HFFc6 (cell line): ENCODE results near the gene MARCHF11. TPM values are rescaled to one million over a fixed set of nuclear protein-coding genes. Genes with fewer than 3 reads are reported as not detected.

ENCODE experiments used
- DNase-seq: peaks from one replicate; pipeline ENCODE4 v3.0.0-alpha.2; 2018
- H3K27ac Mint-ChIP-seq: 2 replicates; pipeline ENCODE4 v1.8.0; 2020; ENCODE audit warnings: mild to moderate bottlenecking, mixed read lengths
- H3K27me3 Mint-ChIP-seq: 2 replicates; pipeline ENCODE4 v1.8.0; 2021; ENCODE audit warnings: mild to moderate bottlenecking, moderate library complexity, mixed read lengths; ENCODE audit not compliant: insufficient read depth
- H3K36me3 Mint-ChIP-seq: 2 replicates; pipeline ENCODE4 v1.8.0; 2021; ENCODE audit warnings: low read depth, mixed read lengths
- H3K4me1 Mint-ChIP-seq: 2 replicates; pipeline ENCODE4 v1.8.0; 2020; ENCODE audit warnings: low read depth, mixed read lengths
- H3K4me3 Mint-ChIP-seq: 2 replicates; pipeline ENCODE4 v1.8.0; 2020; ENCODE audit warnings: mild to moderate bottlenecking, moderate library complexity, mixed read lengths
- H3K9me3 Mint-ChIP-seq: 2 replicates; pipeline ENCODE4 v1.8.0; 2020; ENCODE audit warnings: mild to moderate bottlenecking, mixed read lengths
- total RNA-seq, 6 experiments: library from RNA; stranded (reverse); fragmentation: NEBNext Ultra II Directional; extraction: Animal tissue kit (Norgen Biotek cat#: 25700); gene quantifications; 2 replicates in 1 of 6; 3 replicates in 5 of 6; pipeline ENCODE4 v1.2.3, GENCODE V29; 2021
- TF ChIP-seq, protein P1 (sequence below): fragments of 200-600 bp; sonication (generic); IDR thresholded peaks from 2 replicates; pipeline ENCODE4 v1.5.0; 2021; ENCODE audit warnings: antibody characterized with exemption, mild to moderate bottlenecking

The MARCHF11 gene
- total RNA-seq, 6 experiments from 2014 or later: not detected

DNA sequence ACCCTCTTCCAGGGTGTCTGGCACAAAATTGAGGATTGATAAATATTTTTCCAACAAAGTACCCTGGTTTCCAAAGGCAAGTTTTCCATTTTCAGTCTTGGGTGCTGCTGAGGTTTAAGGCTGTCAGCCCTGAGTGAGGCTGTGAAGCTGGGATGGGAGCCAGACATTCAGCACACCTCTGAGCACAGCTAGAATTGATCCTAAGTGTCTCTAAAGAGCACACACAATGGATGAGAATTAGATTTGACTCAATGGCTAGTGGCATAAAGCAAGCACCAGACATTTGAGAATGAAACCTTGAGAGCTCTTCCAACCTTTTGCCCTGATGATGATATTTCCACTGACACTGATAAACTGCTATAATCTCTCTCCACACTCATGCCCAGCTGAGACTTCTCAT, 131.5 kb downstream of the MARCHF11 start:
- Mint-ChIP-seq H3K27me3 (peaks cover 1% of the 10 kb centered on the region; the same call in 1 of the 2 replicates), H3K4me1 (no peaks in the 10 kb centered on the region), H3K9me3 (peaks cover 7% of the 10 kb centered on the region), H3K36me3 (no peaks in the 10 kb centered on the region), H3K27ac (no peak overlapping the region), H3K4me3 (no peak overlapping the region)
- no peak for DNase-seq
- TF ChIP-seq, protein P1, sequence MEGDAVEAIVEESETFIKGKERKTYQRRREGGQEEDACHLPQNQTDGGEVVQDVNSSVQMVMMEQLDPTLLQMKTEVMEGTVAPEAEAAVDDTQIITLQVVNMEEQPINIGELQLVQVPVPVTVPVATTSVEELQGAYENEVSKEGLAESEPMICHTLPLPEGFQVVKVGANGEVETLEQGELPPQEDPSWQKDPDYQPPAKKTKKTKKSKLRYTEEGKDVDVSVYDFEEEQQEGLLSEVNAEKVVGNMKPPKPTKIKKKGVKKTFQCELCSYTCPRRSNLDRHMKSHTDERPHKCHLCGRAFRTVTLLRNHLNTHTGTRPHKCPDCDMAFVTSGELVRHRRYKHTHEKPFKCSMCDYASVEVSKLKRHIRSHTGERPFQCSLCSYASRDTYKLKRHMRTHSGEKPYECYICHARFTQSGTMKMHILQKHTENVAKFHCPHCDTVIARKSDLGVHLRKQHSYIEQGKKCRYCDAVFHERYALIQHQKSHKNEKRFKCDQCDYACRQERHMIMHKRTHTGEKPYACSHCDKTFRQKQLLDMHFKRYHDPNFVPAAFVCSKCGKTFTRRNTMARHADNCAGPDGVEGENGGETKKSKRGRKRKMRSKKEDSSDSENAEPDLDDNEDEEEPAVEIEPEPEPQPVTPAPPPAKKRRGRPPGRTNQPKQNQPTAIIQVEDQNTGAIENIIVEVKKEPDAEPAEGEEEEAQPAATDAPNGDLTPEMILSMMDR: no peak

DNA sequence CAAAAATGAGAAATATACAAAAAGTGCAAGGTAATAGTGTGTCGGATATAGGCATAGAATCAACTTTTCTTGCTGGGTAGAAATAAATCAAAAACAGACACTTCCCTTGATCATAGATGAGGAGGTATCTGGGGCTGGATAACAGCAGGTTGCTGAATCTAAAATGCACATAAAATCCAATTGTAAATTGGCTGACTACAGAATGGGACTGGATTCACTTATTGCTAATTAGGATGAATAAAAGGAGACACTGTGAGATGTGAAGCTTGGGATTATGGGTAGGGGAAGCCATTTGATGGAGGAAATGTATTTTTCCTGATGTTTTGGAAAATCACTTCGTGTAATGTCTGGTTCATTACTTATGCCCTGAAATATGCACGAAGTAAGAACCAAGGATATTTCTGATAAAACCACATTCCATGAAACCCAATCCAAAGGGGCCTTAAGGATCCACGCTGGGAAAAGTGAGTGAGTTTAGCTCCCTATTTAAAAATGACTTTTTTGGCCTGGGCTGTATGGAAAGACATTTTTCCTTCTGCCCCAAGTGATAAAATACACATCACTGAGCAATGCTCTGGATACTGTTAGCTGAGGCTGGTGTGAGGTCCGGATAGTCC, 136.1 kb downstream of the MARCHF11 start:
- no peak overlapping the region for H3K4me3 Mint-ChIP-seq
- H3K27ac Mint-ChIP-seq: no peak overlapping the region
- no peak for DNase-seq
- no peaks in the 10 kb centered on the region for H3K36me3 Mint-ChIP-seq
- H3K27me3 Mint-ChIP-seq: no peaks in the 10 kb centered on the region; the same call in 1 of the 2 replicates
- no peaks in the 10 kb centered on the region for H3K4me1 Mint-ChIP-seq
- TF ChIP-seq, protein P1: no peak
- H3K9me3 Mint-ChIP-seq: no peaks in the 10 kb centered on the region

DNA sequence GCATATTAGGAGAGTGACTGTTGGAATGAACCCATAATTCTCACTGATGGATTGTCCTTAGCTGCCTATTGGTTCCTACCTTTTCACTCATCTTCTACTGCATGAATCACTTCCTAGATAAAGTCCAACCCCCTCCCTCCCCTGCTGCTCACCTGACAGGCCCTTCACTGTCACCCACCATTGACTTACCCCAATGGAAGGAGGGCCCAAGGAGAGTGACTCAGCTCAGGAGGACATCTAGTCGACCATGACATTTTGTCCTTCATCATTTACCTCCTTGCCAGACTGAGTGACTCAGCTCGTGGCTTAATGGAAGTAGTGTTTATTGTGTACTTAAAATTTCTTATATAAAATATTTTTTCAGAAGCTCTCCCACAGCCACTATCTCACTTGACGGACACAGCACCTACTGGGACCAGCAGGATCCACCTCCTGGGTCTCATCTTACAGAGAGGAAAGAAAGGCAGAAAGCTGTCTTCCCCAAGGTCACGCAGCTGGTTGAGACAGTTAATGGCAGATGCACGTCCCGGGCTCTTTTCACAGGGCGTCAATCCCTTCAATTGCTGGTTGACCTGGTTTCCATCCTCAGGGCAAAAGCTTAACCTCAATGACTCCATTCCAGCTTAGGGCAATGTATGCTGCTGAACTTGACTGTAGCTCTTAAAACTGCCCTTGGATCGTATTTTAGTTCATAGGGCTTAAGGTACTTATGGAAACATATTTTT, 142.3 kb downstream of the MARCHF11 start:
- Mint-ChIP-seq H3K4me1 (no peaks in the 10 kb centered on the region), H3K9me3 (no peaks in the 10 kb centered on the region), H3K27ac (no peak overlapping the region), H3K36me3 (no peaks in the 10 kb centered on the region), H3K4me3 (no peak overlapping the region), H3K27me3 (peaks cover 5% of the 10 kb centered on the region)
- TF ChIP-seq, protein P1: no peak
- DNase-seq: no peak

DNA sequence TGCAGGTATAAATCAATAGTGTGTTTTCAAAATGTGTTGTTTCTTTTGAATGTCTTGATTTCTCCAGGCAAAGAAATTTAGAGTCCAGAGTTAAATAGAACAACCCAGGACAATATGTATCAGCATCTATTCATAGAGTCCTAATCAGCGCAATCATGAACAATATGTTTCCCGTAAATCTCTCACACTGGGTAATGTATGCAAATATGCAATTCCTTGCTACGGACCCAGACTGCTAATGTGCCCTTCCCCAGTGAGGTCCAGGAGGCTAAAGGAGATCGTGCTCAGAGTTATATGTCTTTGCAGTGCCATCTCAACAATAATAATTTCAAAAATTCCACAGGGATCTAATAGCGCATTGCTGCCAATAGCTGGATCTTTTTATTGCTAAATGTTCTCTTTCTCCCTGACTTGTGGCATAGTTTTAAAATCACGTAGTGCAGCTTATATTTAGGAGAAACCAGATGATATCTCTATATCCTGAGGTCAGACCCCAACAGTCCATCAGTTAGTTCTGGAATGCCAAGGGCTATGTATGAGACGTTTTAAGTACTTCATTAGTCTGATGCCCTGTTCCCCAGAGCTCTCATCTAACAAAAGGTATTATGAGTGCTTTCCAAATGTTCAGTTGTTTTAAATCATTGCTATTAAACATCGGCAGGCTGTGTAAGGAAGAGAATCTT, 145.1 kb downstream of the MARCHF11 start:
- Mint-ChIP-seq H3K9me3 (no peaks in the 10 kb centered on the region), H3K27me3 (peaks cover 5% of the 10 kb centered on the region)

DNA sequence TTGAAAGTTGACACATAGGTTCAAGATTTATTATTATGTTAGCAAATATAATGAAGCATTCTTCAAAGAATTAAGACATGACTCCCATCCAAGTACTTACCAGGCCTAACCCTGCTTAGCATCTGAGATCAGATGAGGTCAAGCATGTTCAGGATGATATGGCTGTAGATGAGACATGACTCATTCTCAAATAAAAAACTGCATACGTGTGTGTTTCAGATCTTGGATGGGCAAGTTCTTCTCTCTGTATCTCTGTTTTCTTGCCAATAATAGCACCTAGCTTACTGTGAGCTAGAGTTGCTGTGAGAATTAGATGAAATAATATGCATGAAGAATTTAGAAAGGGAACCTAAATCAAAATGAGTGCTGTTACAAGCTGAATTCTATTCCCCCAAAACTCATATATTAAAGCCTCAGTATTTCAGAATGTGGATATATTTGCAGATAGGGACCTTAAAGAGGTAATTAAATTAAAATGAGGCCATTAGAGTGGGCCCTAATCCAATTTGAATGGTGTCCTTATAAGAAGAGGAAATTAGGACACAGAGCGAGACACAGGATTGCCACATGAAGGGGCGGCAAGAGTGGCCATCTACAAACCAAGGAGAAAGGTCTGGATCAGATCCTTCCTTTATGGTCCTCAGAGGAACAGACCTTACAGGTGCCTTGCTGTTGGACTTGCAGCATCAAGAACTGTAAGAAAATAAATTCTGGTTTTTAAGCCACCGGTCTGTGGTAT, 146.2 kb downstream of the MARCHF11 start:
- no peaks in the 10 kb centered on the region for H3K36me3 Mint-ChIP-seq
- no peak overlapping the region for H3K27ac Mint-ChIP-seq
- DNase-seq: no peak
- peaks cover 5% of the 10 kb centered on the region for H3K27me3 Mint-ChIP-seq
- TF ChIP-seq, protein P1: no peak
- H3K9me3 Mint-ChIP-seq: no peaks in the 10 kb centered on the region
- no peak overlapping the region for H3K4me3 Mint-ChIP-seq
- no peaks in the 10 kb centered on the region for H3K4me1 Mint-ChIP-seq

More for the DNA sequence above, 145.1 kb downstream of the MARCHF11 start:
- Mint-ChIP-seq H3K4me3 (no peak overlapping the region), H3K4me1 (no peaks in the 10 kb centered on the region), H3K27ac (no peak overlapping the region), H3K36me3 (no peaks in the 10 kb centered on the region)
- TF ChIP-seq, protein P1: no peak
- no peak for DNase-seq
